T1000 (cell line): ENCODE data around the gene GRM8.
A peak's percentile ranks its signal among the peaks of the same experiment; 100 is the strongest.
"Not testable (repeated sequence)": the region's sequence is repeated elsewhere in the genome, so short reads cannot be mapped to it uniquely, and the experiment has no call there.

Source experiments
- DNase-seq: peaks from one replicate; lab custom pipeline; 2025; ENCODE audit warnings: mixed read lengths; lab: John Stamatoyannopoulos, UW

Gene GRM8

GRCh38 chr7:126718419-126718818 is 534.3 kb downstream of the GRM8 start:
- no peak for DNase-seq

DNA sequence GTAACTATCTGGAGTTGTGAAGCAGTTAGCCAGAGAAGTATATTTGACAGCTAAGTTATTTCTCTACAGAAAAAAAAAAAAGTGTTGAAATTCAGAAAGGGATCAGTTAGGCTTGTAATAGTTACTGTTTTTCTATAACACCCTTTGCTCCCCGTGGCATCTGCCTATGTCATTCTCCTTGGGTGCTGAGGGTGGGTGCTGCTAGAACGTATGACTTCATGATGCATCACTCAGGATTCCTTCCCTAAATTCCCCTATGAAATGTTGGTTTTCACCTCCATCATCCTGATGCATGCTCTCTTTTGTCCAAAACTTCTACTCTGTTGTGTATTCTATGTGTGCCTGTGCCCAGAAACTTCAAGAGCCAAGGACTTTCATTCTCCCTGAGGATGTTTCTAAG is 536.4 kb downstream of the GRM8 start:
- no peak for DNase-seq

- no peak for DNase-seq
These were observed 537.7 kb downstream of the GRM8 start for GRCh38 chr7:126715076-126715475.

DNA sequence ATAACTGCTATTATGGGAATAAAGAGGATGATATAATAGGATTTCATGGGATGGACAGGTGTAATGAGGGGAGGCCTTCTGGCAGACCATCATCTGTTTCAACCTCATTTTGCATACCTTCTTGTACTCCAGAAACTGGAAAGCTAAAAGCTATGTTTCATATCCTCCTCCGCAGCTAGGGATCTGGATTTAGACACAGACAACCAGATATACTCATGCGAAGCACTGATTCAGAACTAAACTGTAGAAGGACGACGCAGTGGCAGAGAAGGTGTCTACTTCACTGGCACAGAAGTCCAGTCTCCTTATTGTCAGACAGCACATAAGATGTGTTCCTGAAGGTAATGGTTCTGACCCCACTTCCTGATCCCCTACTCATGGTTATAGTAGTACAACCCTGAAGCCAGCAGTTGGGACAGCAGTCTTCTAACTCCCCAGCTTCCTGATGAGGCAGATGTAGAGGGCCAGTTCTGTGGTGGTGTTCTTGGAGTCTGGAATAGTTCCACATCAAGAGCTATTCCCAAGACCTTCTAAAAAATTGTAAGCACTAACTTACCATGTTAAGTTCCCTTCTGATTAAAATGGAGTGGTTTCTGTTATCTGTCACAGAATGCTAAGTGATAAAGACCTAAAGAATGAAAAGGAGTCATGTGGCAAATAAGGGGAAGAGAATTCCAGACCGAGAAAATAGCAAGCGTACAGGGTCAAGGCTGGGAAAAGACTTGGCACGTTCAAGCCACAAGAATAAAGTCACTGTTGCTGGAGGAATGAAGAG is 550.3 kb downstream of the GRM8 start:
- DNase-seq, result no peak

- DNase-seq, result peak; percentile 54
These were observed 551.7 kb downstream of the GRM8 start for GRCh38 chr7:126700807-126701604.

GRCh38 chr7:126699707-126700106 is 553.0 kb downstream of the GRM8 start:
- no peak for DNase-seq

GRCh38 chr7:126698909-126699308 is 553.8 kb downstream of the GRM8 start:
- no peak for DNase-seq

DNA sequence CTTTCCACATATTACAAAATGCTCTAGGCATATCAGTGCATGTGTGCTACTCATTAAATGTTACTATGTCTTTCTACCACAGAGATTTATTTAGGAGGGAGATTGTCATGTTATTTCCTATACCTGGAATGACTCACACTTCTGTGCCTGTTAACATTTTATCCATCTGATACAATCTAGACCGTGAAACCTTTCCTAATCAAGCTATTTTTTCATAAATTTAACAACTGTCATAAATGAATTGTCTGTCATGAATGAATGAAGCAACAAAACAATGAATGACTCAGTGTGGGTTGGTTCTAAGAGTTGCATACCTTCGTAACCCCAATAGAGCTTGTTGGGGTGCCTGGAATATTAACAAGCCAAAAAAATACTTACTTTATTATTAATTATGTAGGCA is 554.3 kb downstream of the GRM8 start:
- no peak for DNase-seq

- DNase-seq, result no peak
These were observed 556.3 kb downstream of the GRM8 start for GRCh38 chr7:126696256-126697038.

GRCh38 chr7:126690848-126691751 is 561.6 kb downstream of the GRM8 start:
- DNase-seq, result no peak

DNA sequence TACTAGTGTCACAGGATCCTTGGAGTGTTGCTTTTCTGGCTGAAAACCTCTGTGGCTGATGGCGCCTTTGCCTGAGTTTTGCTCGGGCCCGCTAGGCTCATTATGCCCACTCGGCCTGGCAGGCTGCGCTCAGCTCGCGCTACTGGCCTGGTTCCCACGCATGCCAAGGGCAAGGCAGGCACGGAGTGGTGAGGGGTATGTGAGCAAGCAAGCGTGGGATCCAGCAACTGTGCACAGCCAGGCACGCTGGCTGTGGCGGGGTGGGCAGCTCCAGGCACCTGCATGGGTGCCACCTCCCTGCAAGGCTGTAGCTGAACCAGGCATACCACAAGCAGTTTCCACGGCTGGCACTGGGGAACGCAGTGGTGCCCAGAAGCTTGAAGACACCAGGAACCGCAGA is 562.6 kb downstream of the GRM8 start:
- DNase-seq, result no peak

DNA sequence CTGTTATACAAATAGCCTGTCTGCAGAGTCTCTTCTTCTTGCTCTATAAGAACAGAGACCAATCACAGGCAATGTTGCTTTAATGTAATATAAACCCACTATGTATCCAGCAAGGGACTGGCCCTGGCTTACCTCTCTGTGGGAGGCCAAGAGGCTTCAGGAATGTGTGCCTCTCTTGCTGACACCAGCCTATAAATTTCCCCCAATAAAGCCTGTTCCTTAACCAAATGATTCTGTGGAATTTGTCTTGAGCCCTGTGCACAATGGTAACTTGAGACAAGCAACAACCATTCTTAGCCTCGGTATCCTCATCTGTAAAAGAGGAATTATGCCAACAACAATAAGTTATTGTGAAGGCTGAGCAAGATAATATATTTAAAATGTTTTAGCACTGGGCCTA is 563.7 kb downstream of the GRM8 start:
- DNase-seq, result peak; percentile 14

GRCh38 chr7:126686474-126686873 is 566.3 kb downstream of the GRM8 start:
- DNase-seq, result no peak

DNA sequence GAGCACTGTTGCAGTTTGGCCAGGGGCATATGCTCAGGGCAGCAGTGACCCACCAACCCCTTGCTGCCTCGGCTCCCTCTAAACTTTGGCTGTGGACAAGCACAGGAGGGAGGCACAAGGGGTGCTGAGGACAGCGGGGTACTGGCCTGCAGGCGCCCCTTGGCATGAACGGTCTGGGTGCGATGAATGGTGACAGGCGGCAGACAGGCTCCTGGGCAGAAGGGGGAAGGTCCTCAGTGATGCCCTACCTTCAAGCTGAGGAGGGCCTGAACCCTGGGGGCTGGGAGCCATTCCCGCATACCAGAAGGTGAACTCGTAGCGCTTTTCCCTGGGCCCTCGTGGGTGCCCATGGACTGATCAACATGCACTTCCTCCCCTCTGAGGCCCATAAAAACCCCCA is 567.1 kb downstream of the GRM8 start:
- DNase-seq, result no peak

DNA sequence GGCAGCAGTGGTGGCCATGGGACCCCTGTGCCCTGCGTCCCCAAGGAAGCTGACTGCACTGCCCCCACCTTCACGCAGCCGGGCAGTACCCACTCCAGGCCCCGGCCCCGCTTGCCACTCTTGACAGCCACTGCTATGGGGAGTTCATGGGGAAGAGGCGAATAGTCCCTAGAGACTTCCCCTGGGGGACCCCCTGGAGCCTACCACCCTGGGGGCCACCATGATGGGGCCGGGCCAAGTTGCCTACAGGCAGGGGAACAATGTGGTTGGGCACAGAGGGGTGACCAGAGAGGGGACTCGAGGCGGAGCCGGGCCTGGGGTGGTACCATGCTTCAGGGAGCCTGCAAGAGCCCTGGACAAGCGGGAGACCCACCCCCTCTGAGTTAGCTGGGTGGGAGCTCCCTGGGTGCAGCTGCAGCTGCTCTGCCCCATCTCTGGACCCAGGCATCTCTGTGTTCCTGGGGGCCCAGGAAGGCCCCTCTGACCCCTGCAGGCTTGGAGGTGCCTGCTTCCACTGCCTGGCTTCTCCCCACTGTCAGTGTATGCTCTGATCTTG is 567.6 kb downstream of the GRM8 start:
- no peak for DNase-seq

GRCh38 chr7:126682176-126682575 is 570.6 kb downstream of the GRM8 start:
- no peak for DNase-seq

DNA sequence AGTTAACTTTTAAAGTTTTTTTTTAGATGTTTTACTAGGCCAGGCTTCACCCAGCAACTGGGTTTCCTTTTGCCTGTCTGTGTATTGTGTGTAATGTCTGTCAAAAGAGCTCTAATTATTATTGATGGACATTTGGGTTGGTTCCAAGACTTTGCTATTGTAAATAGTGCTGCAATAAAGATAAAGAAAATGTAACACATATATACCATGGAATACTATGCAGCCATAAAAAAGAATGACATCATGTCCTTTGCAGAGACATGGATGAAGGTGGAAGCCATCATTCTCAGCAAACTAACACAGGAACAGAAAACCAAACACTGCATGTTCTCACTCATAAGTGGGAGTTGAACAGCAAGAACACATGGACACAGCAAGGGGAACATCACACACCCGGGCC is 584.0 kb downstream of the GRM8 start:
- DNase-seq, result not testable (repeated sequence)

GRCh38 chr7:126668367-126668752 is 584.4 kb downstream of the GRM8 start:
- no peak for DNase-seq

- no peak for DNase-seq
These were observed 584.9 kb downstream of the GRM8 start for GRCh38 chr7:126667742-126668366.

- no peak for DNase-seq
These were observed 589.9 kb downstream of the GRM8 start for GRCh38 chr7:126662856-126663255.

GRCh38 chr7:126659124-126659523 is 593.6 kb downstream of the GRM8 start:
- no peak for DNase-seq
